GM19395 (cell line): Measurements from ENCODE around the gene KCNS1.

ENCODE experiments used
- ATAC-seq: cut with Tn5 transposase; IDR thresholded peaks from one replicate; pipeline ENCODE4 v1.9.1; 2021; ENCODE audit warnings: mild to moderate bottlenecking, moderate library complexity; ENCODE audit not compliant: unreplicated experiment

The KCNS1 gene

GRCh38 chr20:45051204-45052060, 49.5 kb downstream of the KCNS1 start:
- ATAC-seq, result no peak

DNA sequence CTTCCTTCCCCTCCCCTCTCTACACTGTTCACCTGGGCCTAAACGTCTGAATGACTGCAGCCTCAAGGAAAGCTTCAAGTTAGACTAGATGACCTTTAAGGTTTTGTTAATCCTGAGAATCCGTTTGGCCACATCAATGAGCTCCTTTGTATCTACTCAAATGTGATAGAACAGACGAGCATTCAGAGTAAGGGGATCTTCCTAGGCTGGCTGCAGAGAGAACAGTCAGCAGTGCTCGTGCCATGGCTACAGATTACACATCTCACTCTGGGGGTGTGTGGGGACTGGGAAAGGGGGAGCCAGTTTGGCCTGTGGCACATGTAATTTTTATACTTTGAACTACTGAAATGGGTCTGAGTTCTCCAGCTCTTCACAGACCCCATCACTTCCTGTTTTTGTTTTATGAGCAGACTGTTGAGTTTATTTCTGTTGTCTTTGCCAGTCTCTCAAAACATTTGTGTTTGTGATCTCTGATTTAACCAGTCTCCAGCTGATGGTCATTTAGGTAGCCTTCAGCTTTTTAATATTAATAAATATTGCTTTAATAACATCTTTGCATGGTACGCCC, 50.9 kb downstream of the KCNS1 start:
- ATAC-seq, result no peak

DNA sequence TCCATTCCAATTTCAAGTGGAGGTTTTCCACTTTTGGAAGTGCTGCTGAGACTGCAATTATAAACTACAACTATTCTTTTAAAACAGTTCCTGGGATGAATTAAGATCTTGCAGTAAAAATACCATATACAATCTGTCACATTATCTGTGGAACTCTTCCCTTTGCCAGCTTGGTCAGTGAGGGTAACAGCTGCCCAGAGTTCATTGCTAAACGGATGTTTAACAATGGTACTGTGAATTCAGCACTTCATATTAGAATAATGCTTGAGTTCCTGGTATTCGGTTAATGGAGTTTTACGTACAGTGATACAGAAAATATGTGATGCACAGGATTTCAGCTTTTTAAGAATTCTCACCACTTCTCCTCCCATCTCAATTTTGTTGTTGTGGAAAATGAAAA, 51.5 kb downstream of the KCNS1 start:
- no peak for ATAC-seq

DNA sequence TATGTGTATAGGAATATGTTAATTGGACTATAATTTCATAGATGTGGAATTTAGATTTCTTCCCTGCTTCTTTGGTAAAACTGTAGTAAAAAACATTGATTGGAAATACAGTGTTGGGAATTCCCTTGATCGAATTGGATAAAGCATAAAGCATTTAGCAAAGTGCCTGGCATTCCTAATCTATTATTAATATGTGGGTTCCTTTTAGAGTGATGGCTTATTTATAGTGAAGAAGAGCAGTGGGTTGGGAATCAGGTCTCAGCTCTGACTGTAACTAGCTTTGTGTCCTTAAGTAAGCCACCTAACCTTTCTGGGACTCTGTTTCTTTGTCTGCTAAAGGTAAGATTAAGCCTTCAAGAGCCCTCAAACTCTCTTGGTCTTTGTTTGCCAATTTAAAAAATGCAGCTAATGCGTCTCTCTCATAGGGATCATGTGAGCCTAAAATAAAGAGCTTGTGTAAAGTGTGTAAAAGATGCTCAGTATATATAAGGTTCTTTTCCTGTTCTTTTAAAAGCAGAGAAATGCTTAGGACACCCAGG, 53.3 kb downstream of the KCNS1 start:
- no peak for ATAC-seq

- ATAC-seq, result no peak
Observed at GRCh38 chr20:45044601-45045000, 56.3 kb downstream of the KCNS1 start.

- ATAC-seq, result no peak
Observed at GRCh38 chr20:45044084-45044573, 56.8 kb downstream of the KCNS1 start.

GRCh38 chr20:45042978-45043377, 57.9 kb downstream of the KCNS1 start:
- ATAC-seq, result no peak
